Vagina (tissue), 2 donors: ENCODE measurements around the gene ARHGEF28. TPM values are rescaled to one million over a fixed set of nuclear protein-coding genes. Genes with fewer than 3 reads are reported as not detected.

Experiments used
- DNase-seq, 2 donors: peaks; one replicate each; pipeline ENCODE4 v3.0.0-alpha.2; 2017; ENCODE audit errors: extremely low spot score in 2 of 2
- H3K27ac ChIP-seq: fragments of 200-600 bp; sonication (generic); one replicate; pipeline ENCODE4 v1.5.1; 2019
- H3K27me3 ChIP-seq: fragments of 200-600 bp; sonication (generic); one replicate; pipeline ENCODE4 v1.5.1; 2019
- H3K36me3 ChIP-seq, 2 donors: fragments of 200-600 bp; sonication (generic); one replicate each; pipeline ENCODE4 v1.5.1; 2017 to 2019
- H3K4me1 ChIP-seq: fragments of 200-600 bp; sonication (generic); one replicate; pipeline ENCODE4 v1.5.1; 2019
- H3K4me3 ChIP-seq, 2 donors: fragments of 200-600 bp; sonication (generic); 1 replicate in 1 of 2; 2 replicates in 1 of 2; pipeline ENCODE4 v1.5.1; 2016 to 2019
- H3K9me3 ChIP-seq: fragments of 200-600 bp; sonication (generic); one replicate; pipeline ENCODE4 v1.5.1; 2019
- CTCF ChIP-seq, 3 experiments: fragments of 450-650 bp in 2 of 3; fragments of 200-600 bp in 1 of 3; sonication (generic) in 1 of 3; IDR thresholded peaks; one replicate each; pipeline ENCODE4 v1.5.1; 2017 to 2019; ENCODE audit warnings: antibody characterized with exemption in 3 of 3, mild to moderate bottlenecking in 2 of 3, moderate library complexity in 2 of 3
- POLR2A ChIP-seq, 2 donors: fragments of 450-650 bp; IDR thresholded peaks; one replicate each; pipeline ENCODE4 v1.6.1; 2017; ENCODE audit warnings: antibody characterized with exemption in 2 of 2, mild to moderate bottlenecking in 2 of 2, moderate library complexity in 2 of 2
- POLR2AphosphoS5 ChIP-seq, 2 donors: sonication (generic); formaldehyde crosslinking; IDR thresholded peaks; one replicate each; pipeline ENCODE4 v1.9.0; 2017; ENCODE audit warnings: antibody characterized with exemption in 2 of 2, mild to moderate bottlenecking in 2 of 2, low read depth in 1 of 2; ENCODE audit not compliant: insufficient read depth in 1 of 2
- intact Hi-C: fragments of 100-400 bp; cut with DNase I; formaldehyde crosslinking; loops from one replicate; pipeline ENCODE4 v1.15.1; 2023
- total RNA-seq: library from RNA; depleted of rRNA; stranded (reverse); fragments of >200 nt; gene quantifications from one replicate; pipeline ENCODE4 v1.2.3, GENCODE V29; 2016

Gene ARHGEF28
- total RNA-seq, 1 donor from 2014 or later, result 41.0 TPM

GRCh38 chr5:73946919-73947602 lies 321.1 kb downstream of the ARHGEF28 start:
- Histone ChIP-seq H3K4me3 (no peak overlapping the region), H3K27me3 (no peaks in the 10 kb centered on the region), H3K27ac (no peak overlapping the region), H3K9me3 (no peaks in the 10 kb centered on the region), H3K36me3 (peaks cover 0 to 11% of the 10 kb centered on the region in 2 donors), H3K4me1 (no peaks in the 10 kb centered on the region)
- TF ChIP-seq POLR2AphosphoS5 (IDR thresholded peaks at IDR 0.05; ENCODE audit: insufficient read depth in 1 of 2, low read depth in 1 of 2) (no peak), CTCF (IDR thresholded peaks at IDR 0.05) (no peak), POLR2A (IDR thresholded peaks at IDR 0.05) (no peak)
- no peak for DNase-seq
- intact Hi-C loops, result no loop called here

- TF ChIP-seq CTCF (IDR thresholded peaks at IDR 0.05), result no peak
- no peak for TF ChIP-seq POLR2A (IDR thresholded peaks at IDR 0.05)
- no peak for TF ChIP-seq POLR2AphosphoS5 (IDR thresholded peaks at IDR 0.05; ENCODE audit: insufficient read depth in 1 of 2, low read depth in 1 of 2)
- H3K4me3 ChIP-seq, result no peak overlapping the region
- intact Hi-C loops, result no loop called here
- no peaks in the 10 kb centered on the region for H3K27me3 ChIP-seq
- H3K9me3 ChIP-seq, result no peaks in the 10 kb centered on the region
- no peaks in the 10 kb centered on the region for H3K4me1 ChIP-seq
- peaks cover 0 to 3% of the 10 kb centered on the region in 2 donors for H3K36me3 ChIP-seq
- no peak for DNase-seq
- no peak overlapping the region for H3K27ac ChIP-seq
These were observed 322.1 kb downstream of the ARHGEF28 start for GRCh38 chr5:73947906-73948640.

- Histone ChIP-seq H3K36me3 (no peaks in the 10 kb centered on the region), H3K9me3 (no peaks in the 10 kb centered on the region), H3K4me1 (no peaks in the 10 kb centered on the region), H3K27me3 (no peaks in the 10 kb centered on the region), H3K27ac (no peak overlapping the region), H3K4me3 (no peak overlapping the region)
- DNase-seq, result no peak
- intact Hi-C loops, result no loop called here
- TF ChIP-seq POLR2A (IDR thresholded peaks at IDR 0.05) (no peak), CTCF (IDR thresholded peaks at IDR 0.05) (no peak), POLR2AphosphoS5 (IDR thresholded peaks at IDR 0.05; ENCODE audit: insufficient read depth in 1 of 2, low read depth in 1 of 2) (no peak)
These were observed 322.7 kb downstream of the ARHGEF28 start for GRCh38 chr5:73948720-73949119.

GRCh38 chr5:73950441-73950873 lies 324.5 kb downstream of the ARHGEF28 start:
- H3K36me3 ChIP-seq, result no peaks in the 10 kb centered on the region
- DNase-seq, result no peak

More at GRCh38 chr5:73950441-73950873, 324.5 kb downstream of the ARHGEF28 start:
- TF ChIP-seq CTCF (IDR thresholded peaks at IDR 0.05), result no peak
- TF ChIP-seq POLR2A (IDR thresholded peaks at IDR 0.05), result no peak
- TF ChIP-seq POLR2AphosphoS5 (IDR thresholded peaks at IDR 0.05; ENCODE audit: insufficient read depth in 1 of 2, low read depth in 1 of 2), result no peak
- H3K27ac ChIP-seq, result no peak overlapping the region
- intact Hi-C loops, result no loop called here
- no peaks in the 10 kb centered on the region for H3K4me1 ChIP-seq
- H3K27me3 ChIP-seq, result no peaks in the 10 kb centered on the region
- H3K9me3 ChIP-seq, result no peaks in the 10 kb centered on the region
- no peak overlapping the region for H3K4me3 ChIP-seq
